HK-2 (cell line): Measurements from ENCODE around the gene ZNF587.
"Not testable (repeated sequence)": the region's sequence is repeated elsewhere in the genome, so short reads cannot be mapped to it uniquely, and the experiment has no call there.

ENCODE experiments used
- DNase-seq: peaks from one replicate; pipeline ENCODE4 v3.0.0-alpha.2; 2018; ENCODE audit not compliant: unreplicated experiment

Gene ZNF587

GRCh38 chr19:57887195-57887941 is 37.7 kb downstream of the ZNF587 start:
- DNase-seq, result no peak

- no peak for DNase-seq
Measured at GRCh38 chr19:57888107-57888559, 38.5 kb downstream of the ZNF587 start.

DNA sequence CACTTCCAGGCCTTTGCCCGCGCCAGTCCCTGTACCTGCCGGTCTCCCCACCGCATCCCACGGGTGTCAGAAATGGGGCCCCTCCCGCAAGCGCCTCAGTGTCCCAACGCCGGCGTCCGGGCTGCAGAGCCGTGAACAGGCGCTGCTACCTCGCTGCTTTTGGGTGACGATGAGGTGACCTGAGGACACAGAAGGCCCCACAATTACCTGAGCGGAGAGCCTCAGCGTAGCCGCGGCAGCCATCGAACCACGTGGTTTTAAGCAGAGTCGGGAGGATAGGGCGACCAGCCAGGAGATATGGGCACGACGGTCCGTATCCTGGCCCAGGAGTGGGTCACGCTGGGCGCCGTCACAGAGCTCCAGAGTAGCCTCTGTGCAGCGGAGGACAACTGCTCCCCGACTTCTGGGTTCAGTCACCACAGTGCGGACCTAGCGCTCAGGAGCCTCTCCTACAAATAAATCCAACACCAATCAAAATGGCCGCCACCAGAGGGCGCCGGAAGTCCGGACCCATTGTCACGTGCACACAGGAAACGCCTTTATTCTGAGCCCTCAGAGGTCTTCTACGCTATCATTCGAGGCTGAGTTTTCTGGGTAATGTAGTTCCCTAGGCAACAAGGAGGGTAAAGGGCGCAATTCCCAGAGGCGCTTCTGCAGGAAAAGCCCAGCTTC is 39.0 kb downstream of the ZNF587 start, which contains the start of gene ZNF814:
Gene ZNF814, minus strand, starts transcription at position 478 of the 672 bp plus-strand sequence. Its CDS starts 235 bp downstream, at position 243.
- peak; percentile 93 for DNase-seq

GRCh38 chr19:57890706-57891105 is 41.0 kb downstream of the ZNF587 start:
- DNase-seq, result not testable (repeated sequence)

GRCh38 chr19:57900311-57900710 is 50.7 kb downstream of the ZNF587 start:
- DNase-seq, result no peak

- no peak for DNase-seq
Measured at GRCh38 chr19:57903618-57904184, 54.0 kb downstream of the ZNF587 start.

DNA sequence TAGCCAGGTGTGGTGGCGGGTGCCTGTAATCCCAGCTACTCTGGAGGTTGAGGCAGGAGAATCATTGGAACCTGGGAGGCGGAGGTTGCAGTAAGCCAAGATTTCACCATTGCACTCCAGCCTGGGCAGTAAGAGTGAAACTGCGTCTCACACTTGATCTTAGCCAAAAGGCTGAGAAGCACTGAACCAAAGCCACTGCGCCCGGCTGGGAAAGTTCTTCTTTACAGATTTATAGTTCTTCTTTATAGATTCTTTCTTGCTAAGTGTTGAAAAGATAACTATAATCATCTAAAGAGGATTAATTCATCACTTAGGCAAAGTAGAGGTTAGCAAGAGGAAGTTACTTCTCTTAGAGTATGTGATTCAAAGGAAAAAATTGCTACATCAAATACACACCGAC is 55.6 kb downstream of the ZNF587 start:
- no peak for DNase-seq

GRCh38 chr19:57907394-57907793 is 57.7 kb downstream of the ZNF587 start:
- DNase-seq, result no peak

DNA sequence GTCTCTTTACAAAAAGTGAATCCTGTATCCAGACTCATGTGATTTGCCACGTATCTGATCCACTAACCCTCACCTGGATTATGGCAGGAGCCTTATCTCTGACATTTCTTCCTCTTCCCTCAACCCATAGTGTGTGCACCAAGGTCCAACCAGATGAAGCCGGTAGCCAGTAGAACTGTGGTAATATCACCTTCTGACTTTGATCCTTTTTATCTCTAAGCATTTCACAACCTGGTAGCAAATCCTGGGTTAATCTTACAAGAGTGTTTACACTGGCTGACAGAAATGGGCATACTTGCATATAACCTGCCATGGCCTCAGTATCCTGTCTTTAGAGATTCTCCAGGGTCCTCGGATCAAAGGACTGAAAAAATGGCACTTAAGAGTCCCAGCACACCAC is 64.9 kb downstream of the ZNF587 start:
- DNase-seq, result no peak
